ENCODE data around the gene FAM78A.

- no peak for TF ChIP-seq POLR2AphosphoS5 (IDR thresholded peaks at IDR 0.05; ENCODE audit: low read depth, low read length)
- no peak for TF ChIP-seq SIN3A (IDR thresholded peaks at IDR 0.05; ENCODE audit: borderline replicate concordance, insufficient read depth, low read length)
- TF ChIP-seq TAF1 (IDR thresholded peaks at IDR 0.05; ENCODE audit: borderline replicate concordance, insufficient read depth, low read length): no peak
- TF ChIP-seq REST (IDR thresholded peaks at IDR 0.05; ENCODE audit: insufficient read depth in 1 of 2, low read depth in 2 of 2, low read length in 2 of 2): no peak
- no peak for TF ChIP-seq FOXP2 (optimal IDR thresholded peaks at IDR 0.05; ENCODE audit: borderline replicate concordance, extremely low read depth, extremely low read length, insufficient read depth)
These were observed 30.2 kb upstream of the FAM78A start for GRCh38 chr9:131306397-131307004.

All from PFSK-1 (cell line).